IPS-NIHi7 (cell line): ENCODE data around the gene CFAP141.

Experiments
- DNase-seq: peaks from one replicate; pipeline ENCODE4 v3.0.0; 2012; ENCODE audit warnings: mixed read lengths; ENCODE audit errors: extremely low spot score

CFAP141 gene

GRCh38 chr1:154171880-154172279, 34.3 kb downstream of the CFAP141 start:
- DNase-seq, result no peak

DNA sequence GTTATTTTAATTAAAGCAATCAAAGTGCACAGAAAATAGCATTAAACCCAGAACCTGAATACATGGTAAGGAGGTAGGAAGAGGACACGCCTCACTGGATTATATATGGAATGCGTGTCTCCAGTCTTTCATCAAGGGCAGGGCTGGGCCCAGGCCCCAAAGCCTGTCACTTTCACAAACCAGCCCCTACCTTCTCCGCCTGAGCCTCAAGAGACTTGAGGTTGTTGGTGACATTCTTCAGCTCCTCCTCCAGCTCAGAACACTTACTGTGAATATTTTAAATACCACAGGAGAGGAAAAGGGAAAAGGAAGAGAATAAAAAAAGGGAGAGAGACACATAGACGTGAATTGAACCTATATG, 34.9 kb downstream of the CFAP141 start:
- DNase-seq, result no peak

GRCh38 chr1:154170547-154171222, 35.4 kb downstream of the CFAP141 start:
- DNase-seq, result no peak

DNA sequence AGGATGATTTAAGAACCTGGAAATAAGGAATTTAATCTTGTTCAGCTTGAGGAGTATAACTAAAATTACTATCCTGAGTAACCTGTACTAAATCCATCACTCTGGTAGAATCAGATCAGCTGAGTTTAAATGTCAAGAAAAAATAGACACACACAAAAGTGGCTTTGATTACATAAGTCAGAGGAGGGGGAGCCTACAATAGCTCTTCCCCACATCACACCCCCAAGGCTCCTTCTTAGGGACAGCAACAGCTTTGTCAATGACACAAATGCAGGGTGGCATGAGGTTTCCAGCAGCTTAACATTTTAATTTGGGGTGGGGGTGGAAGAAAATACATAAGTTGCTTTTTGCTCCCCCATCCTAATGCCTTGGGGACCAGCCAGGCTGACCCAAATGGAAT, 38.7 kb downstream of the CFAP141 start:
- no peak for DNase-seq

DNA sequence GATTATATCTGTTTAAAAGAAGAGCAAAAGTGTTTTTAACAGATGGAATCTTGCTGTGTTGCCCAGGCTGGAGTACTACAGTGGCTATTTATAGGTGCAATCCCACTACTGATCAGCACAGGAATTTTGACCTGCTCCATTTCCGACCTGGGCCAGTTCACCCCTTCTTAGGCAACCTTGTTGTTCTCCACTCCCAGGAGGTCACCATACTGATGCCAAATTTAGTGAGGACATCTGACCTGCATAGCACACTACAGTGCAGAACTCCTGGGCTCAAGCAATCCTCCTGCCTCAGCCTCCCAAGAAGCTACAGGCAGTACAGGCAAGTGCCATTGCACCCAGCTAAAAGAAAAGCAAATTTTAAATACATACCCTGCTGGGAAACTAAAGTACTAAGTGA, 39.9 kb downstream of the CFAP141 start:
- DNase-seq, result no peak

- no peak for DNase-seq
Measured at GRCh38 chr1:154159554-154159953, 46.6 kb downstream of the CFAP141 start.

DNA sequence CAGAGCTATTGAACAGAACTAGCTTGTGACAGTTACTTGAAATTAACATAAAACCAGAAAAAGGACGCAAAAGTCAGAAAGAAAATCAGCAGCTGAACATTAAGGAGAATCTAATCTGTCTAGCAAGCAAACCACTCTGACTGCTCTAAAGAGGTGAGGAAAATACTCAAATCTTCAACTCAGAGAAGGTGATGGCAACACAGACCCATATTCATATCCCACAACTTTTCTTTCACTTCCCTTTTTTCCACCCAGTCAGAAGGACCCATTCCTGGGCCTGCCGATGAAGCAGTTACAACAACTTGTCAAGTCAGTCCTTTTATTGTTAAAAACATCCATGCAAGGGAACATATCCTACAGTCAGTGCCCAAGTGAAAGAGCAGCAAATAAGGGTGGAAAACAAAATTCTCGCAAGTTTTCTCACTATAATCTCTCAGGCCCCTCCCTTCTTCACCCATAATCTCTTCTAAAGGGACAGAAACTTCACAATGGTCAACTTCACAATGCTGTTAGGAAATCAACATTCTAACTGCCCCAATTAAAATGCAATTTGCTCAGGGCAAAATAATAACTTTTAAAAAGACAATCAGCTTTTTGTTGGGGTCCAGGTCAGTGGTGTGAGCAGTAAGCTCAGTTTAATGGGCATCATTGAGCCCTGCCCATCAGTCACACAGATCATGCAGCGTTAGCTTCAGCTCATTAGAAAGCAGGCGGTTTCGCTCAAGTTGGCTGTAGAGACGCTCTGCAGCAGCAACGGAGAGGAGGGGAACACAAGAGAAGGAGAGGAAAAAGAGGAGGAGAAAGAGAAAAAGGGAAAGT, 47.6 kb downstream of the CFAP141 start:
- no peak for DNase-seq

DNA sequence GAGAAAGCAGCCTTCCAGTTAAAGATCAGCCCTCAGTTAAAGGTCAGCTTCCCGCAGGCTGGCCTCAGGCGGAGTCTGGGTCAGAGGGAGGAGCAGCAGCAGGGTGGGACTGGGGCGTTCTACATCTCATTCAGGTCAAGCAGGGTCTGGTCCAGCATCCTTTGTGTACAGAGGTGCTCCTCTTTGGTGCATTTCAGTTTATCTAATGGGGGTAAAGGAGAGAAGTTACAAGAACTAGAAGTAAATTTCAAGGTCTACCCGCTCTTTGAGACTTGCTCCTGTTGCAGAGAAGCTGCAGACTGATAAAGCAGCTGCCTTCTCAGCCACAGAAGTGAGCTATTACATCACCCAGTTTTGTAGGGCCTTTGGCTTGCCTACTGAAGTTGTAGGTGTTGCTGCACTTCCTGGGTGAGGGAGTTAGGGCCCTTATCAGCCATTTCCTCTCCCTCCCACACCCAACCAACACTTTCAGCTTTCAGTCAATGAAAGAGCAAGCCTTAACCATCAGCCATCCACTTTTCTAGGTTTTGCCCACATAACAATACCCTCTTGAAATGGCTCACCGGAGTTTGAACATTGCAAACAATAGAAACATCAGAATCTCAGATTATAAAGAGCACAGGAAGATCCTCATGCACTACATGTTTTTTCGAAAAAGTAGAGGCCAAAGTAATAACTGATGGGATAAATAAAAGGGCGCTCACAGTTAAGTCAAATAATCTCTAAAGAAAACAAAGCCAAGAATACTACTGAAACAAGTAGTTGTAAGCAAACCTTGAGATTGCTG, 48.4 kb downstream of the CFAP141 start:
- no peak for DNase-seq

GRCh38 chr1:154155251-154155650, 50.9 kb downstream of the CFAP141 start:
- no peak for DNase-seq

- DNase-seq, result peak; percentile 85
Measured at GRCh38 chr1:154154534-154155191, 51.5 kb downstream of the CFAP141 start, which contains the start of gene NUP210L. Gene NUP210L (minus strand): TSS chr1:154155073.

DNA sequence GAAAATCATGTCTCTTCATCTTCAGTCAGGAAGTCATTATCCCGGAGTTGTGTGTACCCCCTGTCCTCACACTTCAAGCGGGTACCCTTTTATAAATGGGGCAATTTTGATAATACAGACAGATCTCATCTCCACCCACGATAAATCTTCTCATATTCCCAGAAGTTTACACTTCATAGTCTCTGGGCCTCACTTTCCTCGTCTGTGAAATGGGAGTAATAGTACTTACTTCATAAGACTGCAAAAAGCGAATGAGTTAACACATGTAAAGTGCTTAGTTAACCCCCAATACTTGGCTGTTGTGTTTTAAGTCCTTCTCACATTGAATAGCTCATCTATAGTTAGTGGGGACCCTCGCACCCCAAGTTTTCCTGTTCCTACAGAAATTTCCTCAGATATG, 52.1 kb downstream of the CFAP141 start:
- no peak for DNase-seq

GRCh38 chr1:154151311-154151710, 54.8 kb downstream of the CFAP141 start:
- DNase-seq, result no peak
